SU-DHL-6 (cell line): Measurements from ENCODE around the gene SLF2.

Experiments
- EZH2phosphoT487 ChIP-seq: fragments of 200-600 bp; sonication (generic), shearing (Covaris generic); conservative IDR thresholded peaks from 2 replicates; pipeline ENCODE4 v1.6.1; 2018; ENCODE audit warnings: mild to moderate bottlenecking, antibody characterized with exemption, low read length, moderate library complexity, mixed read lengths
- TF ChIP-seq, protein P1 (sequence below): fragments of 200-600 bp; sonication (generic); IDR thresholded peaks from one replicate; pipeline ENCODE4 v1.5.1; 2017; ENCODE audit warnings: antibody characterized with exemption, mild to moderate bottlenecking, low read length, moderate library complexity; ENCODE audit not compliant: insufficient read depth, poor library complexity, severe bottlenecking

DNA sequence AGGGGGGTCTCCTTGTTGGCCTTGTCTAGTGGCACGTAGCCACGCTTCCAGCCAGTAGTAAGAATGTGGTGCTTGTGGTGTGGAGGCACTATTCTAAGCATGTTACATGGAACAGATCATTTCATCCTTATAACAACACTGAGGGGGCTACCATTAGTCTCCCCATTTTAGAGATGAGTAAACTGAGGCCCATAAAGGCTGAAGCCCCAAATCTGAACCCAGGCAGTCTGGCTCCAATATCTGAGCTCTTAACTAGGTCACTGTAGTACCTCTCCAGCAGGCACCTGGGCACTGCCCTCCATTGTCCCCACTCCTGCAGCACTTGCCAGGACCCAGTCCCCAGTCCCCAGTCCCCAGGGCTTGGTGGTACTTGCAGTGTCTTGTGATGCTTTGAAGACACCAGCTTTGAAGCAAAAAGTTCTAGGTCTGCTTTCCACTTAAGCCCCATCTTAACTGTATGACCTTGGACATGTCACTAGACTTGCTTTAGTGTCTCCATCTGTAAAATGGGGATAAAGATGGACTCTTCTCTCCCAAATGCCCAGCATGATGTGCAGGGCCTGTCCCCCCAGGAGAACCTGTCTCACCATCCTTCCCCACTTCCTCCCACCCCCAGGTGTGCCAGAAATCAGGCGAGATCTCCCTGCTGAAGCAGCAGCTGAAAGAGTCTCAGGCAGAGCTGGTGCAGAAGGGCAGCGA is 93.3 kb downstream of the SLF2 start:
- TF ChIP-seq, protein P1, sequence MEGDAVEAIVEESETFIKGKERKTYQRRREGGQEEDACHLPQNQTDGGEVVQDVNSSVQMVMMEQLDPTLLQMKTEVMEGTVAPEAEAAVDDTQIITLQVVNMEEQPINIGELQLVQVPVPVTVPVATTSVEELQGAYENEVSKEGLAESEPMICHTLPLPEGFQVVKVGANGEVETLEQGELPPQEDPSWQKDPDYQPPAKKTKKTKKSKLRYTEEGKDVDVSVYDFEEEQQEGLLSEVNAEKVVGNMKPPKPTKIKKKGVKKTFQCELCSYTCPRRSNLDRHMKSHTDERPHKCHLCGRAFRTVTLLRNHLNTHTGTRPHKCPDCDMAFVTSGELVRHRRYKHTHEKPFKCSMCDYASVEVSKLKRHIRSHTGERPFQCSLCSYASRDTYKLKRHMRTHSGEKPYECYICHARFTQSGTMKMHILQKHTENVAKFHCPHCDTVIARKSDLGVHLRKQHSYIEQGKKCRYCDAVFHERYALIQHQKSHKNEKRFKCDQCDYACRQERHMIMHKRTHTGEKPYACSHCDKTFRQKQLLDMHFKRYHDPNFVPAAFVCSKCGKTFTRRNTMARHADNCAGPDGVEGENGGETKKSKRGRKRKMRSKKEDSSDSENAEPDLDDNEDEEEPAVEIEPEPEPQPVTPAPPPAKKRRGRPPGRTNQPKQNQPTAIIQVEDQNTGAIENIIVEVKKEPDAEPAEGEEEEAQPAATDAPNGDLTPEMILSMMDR: no peak
- TF ChIP-seq EZH2phosphoT487: no peak
